HEK293 (cell line): Measurements from ENCODE around the gene TXNDC8.

Experiments
- CTCF ChIP-seq: fragments of 450-650 bp; formaldehyde crosslinking; IDR thresholded peaks from 2 replicates; pipeline ENCODE4 v1.5.1; 2016; ENCODE audit warnings: missing biosample characterization, missing genetic modification characterization
- EGR2 ChIP-seq: fragments of 450-650 bp; formaldehyde crosslinking; IDR thresholded peaks from 2 replicates; pipeline ENCODE4 v1.5.1; 2016; ENCODE audit warnings: low read depth, missing biosample characterization, missing genetic modification characterization
- GLIS2 ChIP-seq: fragments of 450-650 bp; formaldehyde crosslinking; IDR thresholded peaks from 2 replicates; pipeline ENCODE4 v1.5.1; 2016; ENCODE audit warnings: missing biosample characterization, missing genetic modification characterization
- KLF17 ChIP-seq: fragments of 450-650 bp; formaldehyde crosslinking; IDR thresholded peaks from 2 replicates; pipeline ENCODE4 v1.5.1; 2016; ENCODE audit warnings: missing biosample characterization, missing genetic modification characterization
- KLF9 ChIP-seq: fragments of 450-650 bp; formaldehyde crosslinking; IDR thresholded peaks from 2 replicates; pipeline ENCODE4 v1.5.1; 2016; ENCODE audit warnings: missing biosample characterization, missing genetic modification characterization, low read depth
- PBX3 ChIP-seq: sonication (generic); formaldehyde crosslinking; IDR thresholded peaks from 2 replicates; pipeline ENCODE4 v1.8.1; 2022; ENCODE audit warnings: mild to moderate bottlenecking, moderate library complexity, missing genetic modification reagents
- SALL2 ChIP-seq: fragments of 450-650 bp; formaldehyde crosslinking; IDR thresholded peaks from 2 replicates; pipeline ENCODE4 v1.5.0; 2017; ENCODE audit warnings: missing biosample characterization, mild to moderate bottlenecking, missing genetic modification characterization, borderline replicate concordance
- SETDB1 ChIP-seq: IDR thresholded peaks from one replicate; pipeline ENCODE4 v1.6.1; 2017; ENCODE audit warnings: mild to moderate bottlenecking, low read length, moderate library complexity, mixed read lengths; ENCODE audit not compliant: insufficient read length
- WT1 ChIP-seq: fragments of 450-650 bp; formaldehyde crosslinking; IDR thresholded peaks from 2 replicates; pipeline ENCODE4 v1.5.1; 2016; ENCODE audit warnings: missing biosample characterization, missing genetic modification characterization
- ZBTB11 ChIP-seq: fragments of 450-650 bp; formaldehyde crosslinking; conservative IDR thresholded peaks from 2 replicates; pipeline ENCODE4 v1.5.1; 2016; ENCODE audit warnings: low read depth, missing biosample characterization, missing genetic modification characterization
- ZBTB20 ChIP-seq: fragments of 450-650 bp; formaldehyde crosslinking; IDR thresholded peaks from 2 replicates; pipeline ENCODE4 v1.5.1; 2016; ENCODE audit warnings: missing biosample characterization, missing genetic modification characterization
- ZFP3 ChIP-seq: fragments of 450-650 bp; formaldehyde crosslinking; IDR thresholded peaks from 2 replicates; pipeline ENCODE4 v1.5.1; 2016; ENCODE audit warnings: low read depth, missing biosample characterization, missing genetic modification characterization
- ZFP41 ChIP-seq: fragments of 450-650 bp; formaldehyde crosslinking; IDR thresholded peaks from 2 replicates; pipeline ENCODE4 v1.5.1; 2016; ENCODE audit warnings: missing biosample characterization, missing genetic modification characterization, borderline replicate concordance
- ZNF132 ChIP-seq: fragments of 450-650 bp; formaldehyde crosslinking; IDR thresholded peaks from 2 replicates; pipeline ENCODE4 v1.5.1; 2017; ENCODE audit warnings: missing biosample characterization, missing genetic modification characterization, borderline replicate concordance
- ZNF157 ChIP-seq: fragments of 450-650 bp; formaldehyde crosslinking; IDR thresholded peaks from 2 replicates; pipeline ENCODE4 v1.5.1; 2016; ENCODE audit warnings: missing biosample characterization, missing genetic modification characterization
- ZNF37A ChIP-seq: fragments of 450-650 bp; IDR thresholded peaks from 2 replicates; pipeline ENCODE4 v1.5.1; 2018; ENCODE audit warnings: missing biosample characterization, missing genetic modification characterization
- ZNF398 ChIP-seq: fragments of 450-650 bp; formaldehyde crosslinking; IDR thresholded peaks from 2 replicates; pipeline ENCODE4 v1.5.1; 2017; ENCODE audit warnings: missing biosample characterization, missing genetic modification characterization
- ZNF416 ChIP-seq: fragments of 450-650 bp; formaldehyde crosslinking; IDR thresholded peaks from 2 replicates; pipeline ENCODE4 v1.5.1; 2016; ENCODE audit warnings: missing biosample characterization, missing genetic modification characterization
- ZNF488 ChIP-seq: fragments of 450-650 bp; formaldehyde crosslinking; IDR thresholded peaks from 2 replicates; pipeline ENCODE4 v1.5.1; 2016; ENCODE audit warnings: missing biosample characterization, missing genetic modification characterization
- ZNF518A ChIP-seq: fragments of 450-650 bp; formaldehyde crosslinking; conservative IDR thresholded peaks from 2 replicates; pipeline ENCODE4 v1.5.1; 2016; ENCODE audit warnings: low read depth, missing biosample characterization, missing genetic modification characterization
- ZNF530 ChIP-seq: fragments of 450-650 bp; formaldehyde crosslinking; IDR thresholded peaks from 2 replicates; pipeline ENCODE4 v1.5.1; 2016; ENCODE audit warnings: low read depth, missing biosample characterization, missing genetic modification characterization
- ZNF626 ChIP-seq: fragments of 450-650 bp; sonication (Bioruptor Pico); formaldehyde crosslinking; IDR thresholded peaks from 2 replicates; pipeline ENCODE4 v1.5.1; 2018; ENCODE audit warnings: missing biosample characterization, missing genetic modification characterization, inconsistent platforms
- ZNF677 ChIP-seq: fragments of 450-650 bp; IDR thresholded peaks from 2 replicates; pipeline ENCODE4 v1.5.0; 2018; ENCODE audit warnings: missing biosample characterization, mild to moderate bottlenecking, missing genetic modification characterization, moderate library complexity

Gene TXNDC8

GRCh38 chr9:110256380-110257096, 81.1 kb downstream of the TXNDC8 start, which contains the start of gene TXN (continued):
- TF ChIP-seq SETDB1: no peak
- no peak for TF ChIP-seq ZNF677
- TF ChIP-seq ZNF488: no peak
- TF ChIP-seq ZBTB11: no peak
- TF ChIP-seq ZNF626 (tag by site-specific recombination): no peak
- peak; percentile 79 for TF ChIP-seq KLF9
- TF ChIP-seq WT1 (tag by site-specific recombination): no peak
- TF ChIP-seq ZNF416 (tag by site-specific recombination): no peak
- TF ChIP-seq GLIS2 (tag by site-specific recombination): peak; percentile 70
- no peak for TF ChIP-seq ZNF37A
- no peak for TF ChIP-seq CTCF (tag by site-specific recombination)
- TF ChIP-seq ZNF398 (tag by site-specific recombination): 0 out of 2 replicates have a peak, but pooled peaks have one; percentile 9
- no peak for TF ChIP-seq ZNF157
- no peak; the same call in 1 of the 2 replicates for TF ChIP-seq ZBTB20 (tag by site-specific recombination)
- TF ChIP-seq ZNF518A (tag by site-specific recombination): no peak
- no peak for TF ChIP-seq ZNF530 (tag by site-specific recombination)
- no peak for TF ChIP-seq ZFP41 (tag by site-specific recombination)
- peak; percentile 59 for TF ChIP-seq EGR2 (tag by site-specific recombination)
- no peak for TF ChIP-seq ZFP3 (tag by site-specific recombination)
- peak; percentile 65; the same call in 1 of the 2 replicates for TF ChIP-seq PBX3 (CRISPR knock-in tag)
- TF ChIP-seq ZNF132 (tag by site-specific recombination): no peak
- no peak for TF ChIP-seq SALL2 (tag by site-specific recombination)
- 0 out of 2 replicates have a peak, but pooled peaks have one; percentile 14 for TF ChIP-seq KLF17 (tag by site-specific recombination)
